GM23338 (cell line): ENCODE data around the gene ENOSF1. TPM values are rescaled to one million over a fixed set of nuclear protein-coding genes. Genes with fewer than 3 reads are reported as not detected.

Source experiments
- ATAC-seq: fragments of 200-7000 bp; cut with Tn5 transposase; 3 replicates; pipeline ENCODE4 v1.9.1; 2020
- DNase-seq: peaks from one replicate; pipeline ENCODE4 v3.0.0-alpha.2; 2015; ENCODE audit warnings: low spot score
- H2AFZ ChIP-seq: fragments of 200-600 bp; sonication (generic); 2 replicates; pipeline ENCODE4 v1.8.0; 2016; ENCODE audit warnings: antibody characterized with exemption, mild to moderate bottlenecking, moderate library complexity
- H3F3A ChIP-seq: fragments of 200-600 bp; sonication (generic); replicated peaks from 2 replicates; pipeline ENCODE4 v1.8.0; 2017; ENCODE audit warnings: antibody characterized with exemption, mixed run types, low read depth
- H3K27ac ChIP-seq: fragments of 200-600 bp; sonication (generic); 2 replicates; pipeline ENCODE4 v1.6.1; 2016; ENCODE audit warnings: low read depth
- H3K27me3 ChIP-seq: fragments of 200-600 bp; sonication (generic); 2 replicates; pipeline ENCODE4 v1.8.0; 2016; ENCODE audit warnings: mild to moderate bottlenecking, mixed run types, moderate library complexity; ENCODE audit not compliant: insufficient read depth
- H3K36me3 ChIP-seq: fragments of 200-600 bp; sonication (generic); 2 replicates; pipeline ENCODE4 v1.8.0; 2016; ENCODE audit warnings: mild to moderate bottlenecking; ENCODE audit not compliant: insufficient read depth
- H3K4me1 ChIP-seq: fragments of 200-600 bp; sonication (generic); 2 replicates; pipeline ENCODE4 v1.8.0; 2016; ENCODE audit warnings: mild to moderate bottlenecking, moderate library complexity; ENCODE audit not compliant: insufficient read depth
- H3K4me2 ChIP-seq: fragments of 200-600 bp; sonication (generic); 2 replicates; pipeline ENCODE4 v1.7.1; 2017; ENCODE audit warnings: mixed run types
- H3K4me3 ChIP-seq: fragments of 200-600 bp; sonication (generic); 2 replicates; pipeline ENCODE4 v1.6.1; 2016; ENCODE audit warnings: mixed run types
- H3K79me2 ChIP-seq: fragments of 200-600 bp; sonication (generic); replicated peaks from 2 replicates; pipeline ENCODE4 v1.8.0; 2017; ENCODE audit warnings: mild to moderate bottlenecking; ENCODE audit not compliant: insufficient read depth
- H3K9me2 ChIP-seq: fragments of 200-600 bp; sonication (generic); 2 replicates; pipeline ENCODE4 v1.8.0; 2017; ENCODE audit not compliant: insufficient read depth
- H4K20me1 ChIP-seq: fragments of 200-600 bp; sonication (generic); replicated peaks from 2 replicates; pipeline ENCODE4 v1.8.0; 2017; ENCODE audit warnings: mild to moderate bottlenecking; ENCODE audit not compliant: insufficient read depth
- H3K27ac Mint-ChIP-seq: 2 replicates; pipeline ENCODE4 v1.8.0; 2020; ENCODE audit warnings: inconsistent platforms, mild to moderate bottlenecking, moderate library complexity, mixed read lengths
- H3K27me3 Mint-ChIP-seq: 3 replicates; pipeline ENCODE4 v1.8.0; 2022; ENCODE audit warnings: low read depth, mild to moderate bottlenecking, moderate library complexity, mixed read lengths, inconsistent platforms; ENCODE audit not compliant: insufficient read depth, poor library complexity
- H3K36me3 Mint-ChIP-seq: 3 replicates; pipeline ENCODE4 v1.8.0; 2021; ENCODE audit warnings: low read depth, mild to moderate bottlenecking, inconsistent platforms, moderate library complexity, mixed read lengths
- H3K4me1 Mint-ChIP-seq: 3 replicates; pipeline ENCODE4 v1.8.0; 2020; ENCODE audit warnings: mild to moderate bottlenecking, inconsistent platforms, mixed read lengths
- H3K4me3 Mint-ChIP-seq: 3 replicates; pipeline ENCODE4 v1.8.0; 2021; ENCODE audit warnings: moderate library complexity, mild to moderate bottlenecking, inconsistent platforms, mixed read lengths
- H3K9me3 Mint-ChIP-seq: 3 replicates; pipeline ENCODE4 v1.8.0; 2020; ENCODE audit warnings: moderate library complexity, mild to moderate bottlenecking, inconsistent platforms, mixed read lengths
- CREB1 ChIP-seq: fragments of 250-450 bp; sonication (Bioruptor Pico); IDR thresholded peaks from 2 replicates; pipeline ENCODE4 v1.5.0; 2020; ENCODE audit warnings: low read depth, mild to moderate bottlenecking, moderate library complexity
- POLR2AphosphoS5 ChIP-seq: IDR thresholded peaks from 2 replicates; pipeline ENCODE4 v1.6.1; 2016; ENCODE audit warnings: antibody characterized with exemption, low read depth
- STAT1 ChIP-seq: IDR thresholded peaks from one replicate; pipeline ENCODE4 v1.6.1; 2016; ENCODE audit warnings: antibody characterized with exemption; ENCODE audit not compliant: unreplicated experiment
- ZNF331 ChIP-seq: fragments of 250-450 bp; sonication (Bioruptor Pico); IDR thresholded peaks from 2 replicates; pipeline ENCODE4 v1.5.0; 2020; ENCODE audit warnings: low read depth, mild to moderate bottlenecking, moderate library complexity
- polyA plus RNA-seq: library from polyadenylated mRNA; unstranded; fragments of >200 nt; fragmentation: Nextera tagmentation; extraction: Ambion mirVana; gene quantifications from 2 replicates; pipeline ENCODE4 v1.2.1, GENCODE V29; 2016
- total RNA-seq: library from RNA; depleted of rRNA; stranded (reverse); fragments of >200 nt; shearing (Covaris generic); gene quantifications from 2 replicates; pipeline ENCODE4 v1.2.3, GENCODE V29; 2014
- TF ChIP-seq, protein P1 (sequence below): IDR thresholded peaks from 2 replicates; pipeline ENCODE4 v1.6.1; 2016; ENCODE audit warnings: antibody characterized with exemption
- TF ChIP-seq, protein P2 (sequence below): IDR thresholded peaks from one replicate; pipeline ENCODE4 v1.6.1; 2018; ENCODE audit warnings: antibody characterized with exemption; ENCODE audit not compliant: unreplicated experiment
- TF ChIP-seq, protein P3 (sequence below): fragments of 250-450 bp; sonication (Bioruptor Pico); IDR thresholded peaks from 2 replicates; pipeline ENCODE4 v1.5.0; 2020; ENCODE audit warnings: mild to moderate bottlenecking, moderate library complexity

ENOSF1 gene
- total and polyA plus RNA-seq, 2 experiments from 2014 or later: 30.1 to 36.4 TPM

DNA sequence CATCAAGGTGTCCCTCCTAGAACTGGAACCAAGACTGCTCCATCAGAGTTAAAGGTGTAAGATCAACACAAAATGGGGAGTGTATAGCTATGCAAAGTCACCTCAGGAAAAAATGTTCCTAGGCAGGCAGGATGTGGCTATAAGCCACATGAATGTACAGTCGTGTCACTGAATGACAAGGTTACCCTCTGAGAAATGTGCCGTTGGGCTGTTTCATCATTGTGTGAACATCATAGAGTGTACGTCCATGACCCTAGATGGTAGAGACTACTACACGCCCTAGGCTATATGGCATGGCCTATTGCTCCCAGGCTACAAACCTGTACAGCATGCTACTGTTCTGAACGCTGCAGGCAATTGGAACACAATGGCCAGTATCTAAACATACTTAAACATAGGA, 30.4 kb downstream of the ENOSF1 start:
- Mint-ChIP-seq H3K27me3 (peaks cover 21% of the 10 kb centered on the region), H3K27ac (no peak overlapping the region), H3K4me3 (no peak overlapping the region), H3K36me3 (peaks cover 77% of the 10 kb centered on the region), H3K4me1 (peaks cover 23% of the 10 kb centered on the region), H3K9me3 (no peaks in the 10 kb centered on the region)
- no peak for TF ChIP-seq STAT1
- TF ChIP-seq, protein P1, sequence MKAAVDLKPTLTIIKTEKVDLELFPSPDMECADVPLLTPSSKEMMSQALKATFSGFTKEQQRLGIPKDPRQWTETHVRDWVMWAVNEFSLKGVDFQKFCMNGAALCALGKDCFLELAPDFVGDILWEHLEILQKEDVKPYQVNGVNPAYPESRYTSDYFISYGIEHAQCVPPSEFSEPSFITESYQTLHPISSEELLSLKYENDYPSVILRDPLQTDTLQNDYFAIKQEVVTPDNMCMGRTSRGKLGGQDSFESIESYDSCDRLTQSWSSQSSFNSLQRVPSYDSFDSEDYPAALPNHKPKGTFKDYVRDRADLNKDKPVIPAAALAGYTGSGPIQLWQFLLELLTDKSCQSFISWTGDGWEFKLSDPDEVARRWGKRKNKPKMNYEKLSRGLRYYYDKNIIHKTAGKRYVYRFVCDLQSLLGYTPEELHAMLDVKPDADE: no peak
- TF ChIP-seq, protein P2, sequence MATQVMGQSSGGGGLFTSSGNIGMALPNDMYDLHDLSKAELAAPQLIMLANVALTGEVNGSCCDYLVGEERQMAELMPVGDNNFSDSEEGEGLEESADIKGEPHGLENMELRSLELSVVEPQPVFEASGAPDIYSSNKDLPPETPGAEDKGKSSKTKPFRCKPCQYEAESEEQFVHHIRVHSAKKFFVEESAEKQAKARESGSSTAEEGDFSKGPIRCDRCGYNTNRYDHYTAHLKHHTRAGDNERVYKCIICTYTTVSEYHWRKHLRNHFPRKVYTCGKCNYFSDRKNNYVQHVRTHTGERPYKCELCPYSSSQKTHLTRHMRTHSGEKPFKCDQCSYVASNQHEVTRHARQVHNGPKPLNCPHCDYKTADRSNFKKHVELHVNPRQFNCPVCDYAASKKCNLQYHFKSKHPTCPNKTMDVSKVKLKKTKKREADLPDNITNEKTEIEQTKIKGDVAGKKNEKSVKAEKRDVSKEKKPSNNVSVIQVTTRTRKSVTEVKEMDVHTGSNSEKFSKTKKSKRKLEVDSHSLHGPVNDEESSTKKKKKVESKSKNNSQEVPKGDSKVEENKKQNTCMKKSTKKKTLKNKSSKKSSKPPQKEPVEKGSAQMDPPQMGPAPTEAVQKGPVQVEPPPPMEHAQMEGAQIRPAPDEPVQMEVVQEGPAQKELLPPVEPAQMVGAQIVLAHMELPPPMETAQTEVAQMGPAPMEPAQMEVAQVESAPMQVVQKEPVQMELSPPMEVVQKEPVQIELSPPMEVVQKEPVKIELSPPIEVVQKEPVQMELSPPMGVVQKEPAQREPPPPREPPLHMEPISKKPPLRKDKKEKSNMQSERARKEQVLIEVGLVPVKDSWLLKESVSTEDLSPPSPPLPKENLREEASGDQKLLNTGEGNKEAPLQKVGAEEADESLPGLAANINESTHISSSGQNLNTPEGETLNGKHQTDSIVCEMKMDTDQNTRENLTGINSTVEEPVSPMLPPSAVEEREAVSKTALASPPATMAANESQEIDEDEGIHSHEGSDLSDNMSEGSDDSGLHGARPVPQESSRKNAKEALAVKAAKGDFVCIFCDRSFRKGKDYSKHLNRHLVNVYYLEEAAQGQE: no peak
- no peaks in the 10 kb centered on the region for H3K27me3 ChIP-seq
- peaks cover 3% of the 10 kb centered on the region for H4K20me1 ChIP-seq
- H3K27ac ChIP-seq: no peak overlapping the region
- DNase-seq (no peak), ATAC-seq (no peak)
- H3K4me1 ChIP-seq: peaks cover 12% of the 10 kb centered on the region; the same call in 1 of the 2 replicates
- no peak overlapping the region for H3K4me3 ChIP-seq
- H3K4me2 ChIP-seq: no peak overlapping the region
- no peaks in the 10 kb centered on the region for H3F3A ChIP-seq
- H3K36me3 ChIP-seq: peaks cover 11% of the 10 kb centered on the region; the same call in 1 of the 2 replicates
- H3K79me2 ChIP-seq: no peaks in the 10 kb centered on the region
- no peaks in the 10 kb centered on the region for H3K9me2 ChIP-seq
- no peak overlapping the region for H2AFZ ChIP-seq

DNA sequence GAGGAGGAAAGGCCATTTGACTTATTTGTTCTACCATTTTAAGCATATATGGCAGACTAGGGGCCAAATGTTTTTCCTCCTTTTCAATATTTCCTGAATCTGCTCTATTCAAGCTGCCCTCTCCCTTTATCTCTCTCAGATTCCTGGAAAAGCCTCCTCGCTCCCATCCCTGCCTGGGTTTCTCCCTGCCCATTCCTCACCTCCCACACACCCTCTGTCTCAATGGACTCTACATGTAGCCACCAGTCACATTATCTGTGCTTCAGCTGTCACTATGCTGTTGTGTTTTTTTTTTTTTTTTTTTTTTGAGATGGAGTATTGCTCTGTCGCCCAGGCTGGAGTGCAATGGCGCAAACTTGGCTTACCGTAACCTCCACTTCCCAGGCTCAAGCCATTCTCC, 32.0 kb downstream of the ENOSF1 start:
- peaks cover 21% of the 10 kb centered on the region for H3K27me3 Mint-ChIP-seq
- H3K79me2 ChIP-seq: no peaks in the 10 kb centered on the region
- no peaks in the 10 kb centered on the region for H3K9me2 ChIP-seq
- H3K36me3 Mint-ChIP-seq: peaks cover 85% of the 10 kb centered on the region
- no peaks in the 10 kb centered on the region for H3F3A ChIP-seq
- H3K9me3 Mint-ChIP-seq: no peaks in the 10 kb centered on the region
- DNase-seq: no peak
- H3K4me1 ChIP-seq: no peaks in the 10 kb centered on the region
- H3K4me2 ChIP-seq: no peak overlapping the region
- peaks cover 9% of the 10 kb centered on the region for H3K4me1 Mint-ChIP-seq
- ATAC-seq: no peak
- H2AFZ ChIP-seq: no peak overlapping the region
- H4K20me1 ChIP-seq: no peaks in the 10 kb centered on the region; the same call in 1 of the 2 replicates
- H3K36me3 ChIP-seq: peaks cover 17% of the 10 kb centered on the region
- H3K27me3 ChIP-seq: no peaks in the 10 kb centered on the region
- H3K4me3 ChIP-seq: no peak overlapping the region
- no peak overlapping the region for H3K27ac Mint-ChIP-seq
- H3K27ac ChIP-seq: no peak overlapping the region
- H3K4me3 Mint-ChIP-seq: no peak overlapping the region
- TF ChIP-seq, protein P3, sequence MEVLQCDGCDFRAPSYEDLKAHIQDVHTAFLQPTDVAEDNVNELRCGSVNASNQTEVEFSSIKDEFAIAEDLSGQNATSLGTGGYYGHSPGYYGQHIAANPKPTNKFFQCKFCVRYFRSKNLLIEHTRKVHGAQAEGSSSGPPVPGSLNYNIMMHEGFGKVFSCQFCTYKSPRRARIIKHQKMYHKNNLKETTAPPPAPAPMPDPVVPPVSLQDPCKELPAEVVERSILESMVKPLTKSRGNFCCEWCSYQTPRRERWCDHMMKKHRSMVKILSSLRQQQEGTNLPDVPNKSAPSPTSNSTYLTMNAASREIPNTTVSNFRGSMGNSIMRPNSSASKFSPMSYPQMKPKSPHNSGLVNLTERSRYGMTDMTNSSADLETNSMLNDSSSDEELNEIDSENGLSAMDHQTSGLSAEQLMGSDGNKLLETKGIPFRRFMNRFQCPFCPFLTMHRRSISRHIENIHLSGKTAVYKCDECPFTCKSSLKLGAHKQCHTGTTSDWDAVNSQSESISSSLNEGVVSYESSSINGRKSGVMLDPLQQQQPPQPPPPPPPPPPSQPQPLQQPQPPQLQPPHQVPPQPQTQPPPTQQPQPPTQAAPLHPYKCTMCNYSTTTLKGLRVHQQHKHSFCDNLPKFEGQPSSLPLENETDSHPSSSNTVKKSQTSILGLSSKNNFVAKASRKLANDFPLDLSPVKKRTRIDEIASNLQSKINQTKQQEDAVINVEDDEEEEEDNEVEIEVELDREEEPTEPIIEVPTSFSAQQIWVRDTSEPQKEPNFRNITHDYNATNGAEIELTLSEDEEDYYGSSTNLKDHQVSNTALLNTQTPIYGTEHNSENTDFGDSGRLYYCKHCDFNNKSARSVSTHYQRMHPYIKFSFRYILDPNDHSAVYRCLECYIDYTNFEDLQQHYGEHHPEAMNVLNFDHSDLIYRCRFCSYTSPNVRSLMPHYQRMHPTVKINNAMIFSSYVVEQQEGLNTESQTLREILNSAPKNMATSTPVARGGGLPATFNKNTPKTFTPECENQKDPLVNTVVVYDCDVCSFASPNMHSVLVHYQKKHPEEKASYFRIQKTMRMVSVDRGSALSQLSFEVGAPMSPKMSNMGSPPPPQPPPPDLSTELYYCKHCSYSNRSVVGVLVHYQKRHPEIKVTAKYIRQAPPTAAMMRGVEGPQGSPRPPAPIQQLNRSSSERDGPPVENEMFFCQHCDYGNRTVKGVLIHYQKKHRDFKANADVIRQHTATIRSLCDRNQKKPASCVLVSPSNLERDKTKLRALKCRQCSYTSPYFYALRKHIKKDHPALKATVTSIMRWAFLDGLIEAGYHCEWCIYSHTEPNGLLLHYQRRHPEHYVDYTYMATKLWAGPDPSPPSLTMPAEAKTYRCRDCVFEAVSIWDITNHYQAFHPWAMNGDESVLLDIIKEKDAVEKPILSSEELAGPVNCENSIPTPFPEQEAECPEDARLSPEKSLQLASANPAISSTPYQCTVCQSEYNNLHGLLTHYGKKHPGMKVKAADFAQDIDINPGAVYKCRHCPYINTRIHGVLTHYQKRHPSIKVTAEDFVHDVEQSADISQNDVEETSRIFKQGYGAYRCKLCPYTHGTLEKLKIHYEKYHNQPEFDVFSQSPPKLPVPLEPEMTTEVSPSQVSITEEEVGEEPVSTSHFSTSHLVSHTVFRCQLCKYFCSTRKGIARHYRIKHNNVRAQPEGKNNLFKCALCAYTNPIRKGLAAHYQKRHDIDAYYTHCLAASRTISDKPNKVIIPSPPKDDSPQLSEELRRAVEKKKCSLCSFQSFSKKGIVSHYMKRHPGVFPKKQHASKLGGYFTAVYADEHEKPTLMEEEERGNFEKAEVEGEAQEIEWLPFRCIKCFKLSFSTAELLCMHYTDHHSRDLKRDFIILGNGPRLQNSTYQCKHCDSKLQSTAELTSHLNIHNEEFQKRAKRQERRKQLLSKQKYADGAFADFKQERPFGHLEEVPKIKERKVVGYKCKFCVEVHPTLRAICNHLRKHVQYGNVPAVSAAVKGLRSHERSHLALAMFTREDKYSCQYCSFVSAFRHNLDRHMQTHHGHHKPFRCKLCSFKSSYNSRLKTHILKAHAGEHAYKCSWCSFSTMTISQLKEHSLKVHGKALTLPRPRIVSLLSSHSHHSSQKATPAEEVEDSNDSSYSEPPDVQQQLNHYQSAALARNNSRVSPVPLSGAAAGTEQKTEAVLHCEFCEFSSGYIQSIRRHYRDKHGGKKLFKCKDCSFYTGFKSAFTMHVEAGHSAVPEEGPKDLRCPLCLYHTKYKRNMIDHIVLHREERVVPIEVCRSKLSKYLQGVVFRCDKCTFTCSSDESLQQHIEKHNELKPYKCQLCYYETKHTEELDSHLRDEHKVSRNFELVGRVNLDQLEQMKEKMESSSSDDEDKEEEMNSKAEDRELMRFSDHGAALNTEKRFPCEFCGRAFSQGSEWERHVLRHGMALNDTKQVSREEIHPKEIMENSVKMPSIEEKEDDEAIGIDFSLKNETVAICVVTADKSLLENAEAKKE (CRISPR knock-in tag): no peak
- TF ChIP-seq ZNF331 (CRISPR knock-in tag): no peak
- TF ChIP-seq CREB1 (CRISPR knock-in tag): no peak
- TF ChIP-seq, protein P1: no peak
- TF ChIP-seq POLR2AphosphoS5: no peak
